Activated T-cell treated with anti-CD3 and anti-CD28 coated beads, Interleukin-2, amount 50 U/mL, for 4 hours (primary cell): ENCODE measurements around the gene DMWD. TPM values are rescaled to one million over a fixed set of nuclear protein-coding genes. Genes with fewer than 3 reads are reported as not detected.

Experiments used
- ATAC-seq, 2 donors: fragments of 200-7000 bp; cut with Tn5 transposase; one replicate each; pipeline ENCODE4 v1.10.0; 2021
- DNase-seq: peaks from one replicate; pipeline ENCODE4 v3.0.0-alpha.2; 2020
- H3K27me3 Mint-ChIP-seq: one replicate; pipeline ENCODE4 v1.8.0; 2021; ENCODE audit warnings: low read depth, mixed read lengths
- H3K36me3 Mint-ChIP-seq: one replicate; pipeline ENCODE4 v1.8.0; 2022; ENCODE audit warnings: mixed read lengths; ENCODE audit not compliant: insufficient read depth
- H3K4me1 Mint-ChIP-seq: one replicate; pipeline ENCODE4 v1.8.0; 2021; ENCODE audit warnings: low read depth, mixed read lengths
- H3K4me3 Mint-ChIP-seq: one replicate; pipeline ENCODE4 v1.8.0; 2021; ENCODE audit warnings: mild to moderate bottlenecking, moderate library complexity, mixed read lengths
- H3K9me3 Mint-ChIP-seq: one replicate; pipeline ENCODE4 v1.8.0; 2021; ENCODE audit warnings: mixed read lengths
- total RNA-seq, 3 donors: library from RNA; stranded (reverse); gene quantifications; one replicate each; pipeline ENCODE4 v1.2.1, GENCODE V29; 2021

The DMWD gene
- total RNA-seq, 3 donors from 2014 or later = 53.3 to 60.5 (median 54.2) TPM

- ATAC-seq (no peak), DNase-seq (no peak)
- Mint-ChIP-seq H3K27me3 (peaks cover 6% of the 10 kb centered on the region), H3K9me3 (no peaks in the 10 kb centered on the region), H3K4me3 (no peak overlapping the region), H3K4me1 (peaks cover 6% of the 10 kb centered on the region), H3K36me3 (peaks cover 33% of the 10 kb centered on the region)
Observed at GRCh38 chr19:45785781-45786532, 6.7 kb downstream of the DMWD start.

GRCh38 chr19:45785097-45785496 is 7.5 kb downstream of the DMWD start:
- DNase-seq = no peak
- no peak overlapping the region for H3K4me3 Mint-ChIP-seq

GRCh38 chr19:45784096-45784495 is 8.5 kb downstream of the DMWD start:
- H3K27me3 Mint-ChIP-seq = peaks cover 22% of the 10 kb centered on the region
- ATAC-seq = no peak
- H3K9me3 Mint-ChIP-seq = no peaks in the 10 kb centered on the region
- DNase-seq = no peak
- H3K4me3 Mint-ChIP-seq = no peak overlapping the region
- H3K4me1 Mint-ChIP-seq = peaks cover 8% of the 10 kb centered on the region
- peaks cover 29% of the 10 kb centered on the region for H3K36me3 Mint-ChIP-seq

More at GRCh38 chr19:45785097-45785496, 7.5 kb downstream of the DMWD start:
- H3K36me3 Mint-ChIP-seq = peaks cover 31% of the 10 kb centered on the region
- H3K9me3 Mint-ChIP-seq = no peaks in the 10 kb centered on the region
- H3K4me1 Mint-ChIP-seq = no peaks in the 10 kb centered on the region
- ATAC-seq = no peak
- H3K27me3 Mint-ChIP-seq = peaks cover 12% of the 10 kb centered on the region

GRCh38 chr19:45782820-45783785 is 9.5 kb downstream of the DMWD start:
- Mint-ChIP-seq H3K4me3 (no peak overlapping the region), H3K27me3 (peaks cover 27% of the 10 kb centered on the region), H3K4me1 (peaks cover 17% of the 10 kb centered on the region), H3K36me3 (peaks cover 21% of the 10 kb centered on the region), H3K9me3 (no peaks in the 10 kb centered on the region)
- DNase-seq (no peak), ATAC-seq (no peak)

DNA sequence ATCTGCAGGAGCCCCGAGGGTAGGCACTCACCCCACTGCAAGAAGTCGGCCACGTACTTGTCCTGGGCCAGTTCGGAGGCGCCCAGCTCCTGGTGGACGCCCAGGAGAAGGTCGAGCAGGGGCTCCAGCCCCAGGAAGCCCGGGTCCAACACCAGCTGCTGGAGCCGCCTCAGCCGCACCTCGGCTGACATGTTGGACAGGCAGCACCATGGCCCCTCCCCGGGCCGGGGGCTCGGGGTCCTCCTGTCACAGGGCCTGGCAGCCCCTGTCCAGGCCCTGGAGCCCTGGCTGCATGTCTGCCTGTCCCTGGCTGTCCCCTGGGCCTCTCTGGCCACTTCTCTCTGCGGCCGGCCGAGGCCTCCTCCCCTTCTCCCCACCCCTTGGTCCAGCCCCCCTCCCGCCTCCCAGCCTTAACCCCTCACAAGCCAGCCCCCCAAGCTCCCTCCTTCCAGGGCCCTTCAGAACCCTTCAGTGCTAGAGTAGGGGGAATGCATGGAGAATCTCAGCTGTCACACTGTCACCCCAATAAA is 10.4 kb downstream of the DMWD start, which contains the start of gene DMPK:
TSS of gene DMPK (minus strand) at position 329 of the 530 bp plus-strand sequence. CDS start at position 191, 138 bp downstream.
- peaks cover 17% of the 10 kb centered on the region for H3K36me3 Mint-ChIP-seq
- ATAC-seq (no peak), DNase-seq (no peak)
- peaks cover 32% of the 10 kb centered on the region for H3K27me3 Mint-ChIP-seq
- H3K4me1 Mint-ChIP-seq = peaks cover 17% of the 10 kb centered on the region
- no peak within 1 kb of the TSS for H3K4me3 Mint-ChIP-seq
- no peaks in the 10 kb centered on the region for H3K9me3 Mint-ChIP-seq

GRCh38 chr19:45781214-45782161 is 11.2 kb downstream of the DMWD start:
- no peak for DNase-seq
- Mint-ChIP-seq H3K27me3 (peaks cover 35% of the 10 kb centered on the region), H3K36me3 (peaks cover 17% of the 10 kb centered on the region), H3K4me3 (no peak overlapping the region), H3K4me1 (peaks cover 17% of the 10 kb centered on the region), H3K9me3 (no peaks in the 10 kb centered on the region)
- no peak for ATAC-seq

GRCh38 chr19:45780448-45781213 is 12.0 kb downstream of the DMWD start:
- no peaks in the 10 kb centered on the region for H3K9me3 Mint-ChIP-seq
- no peak for ATAC-seq
- H3K4me3 Mint-ChIP-seq = no peak overlapping the region
- peaks cover 14% of the 10 kb centered on the region for H3K36me3 Mint-ChIP-seq
- no peak for DNase-seq
- peaks cover 35% of the 10 kb centered on the region for H3K27me3 Mint-ChIP-seq
- peaks cover 17% of the 10 kb centered on the region for H3K4me1 Mint-ChIP-seq

DNA sequence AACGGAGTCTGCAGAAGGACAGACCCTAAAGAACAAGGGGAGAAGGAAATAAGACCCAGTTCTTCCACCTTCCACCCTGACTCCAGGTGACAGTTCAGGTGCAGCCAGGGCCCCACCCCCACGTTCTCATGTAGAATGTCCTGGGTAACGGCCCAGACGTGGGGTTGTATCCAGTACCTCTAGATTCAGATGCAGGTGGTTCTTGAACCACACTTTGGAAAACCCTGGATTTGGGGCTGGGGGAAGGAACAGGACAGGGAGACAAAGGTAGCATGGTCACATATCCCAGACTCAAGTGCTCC is 12.5 kb downstream of the DMWD start:
- no peak for ATAC-seq
- no peak overlapping the region for H3K4me3 Mint-ChIP-seq

DNA sequence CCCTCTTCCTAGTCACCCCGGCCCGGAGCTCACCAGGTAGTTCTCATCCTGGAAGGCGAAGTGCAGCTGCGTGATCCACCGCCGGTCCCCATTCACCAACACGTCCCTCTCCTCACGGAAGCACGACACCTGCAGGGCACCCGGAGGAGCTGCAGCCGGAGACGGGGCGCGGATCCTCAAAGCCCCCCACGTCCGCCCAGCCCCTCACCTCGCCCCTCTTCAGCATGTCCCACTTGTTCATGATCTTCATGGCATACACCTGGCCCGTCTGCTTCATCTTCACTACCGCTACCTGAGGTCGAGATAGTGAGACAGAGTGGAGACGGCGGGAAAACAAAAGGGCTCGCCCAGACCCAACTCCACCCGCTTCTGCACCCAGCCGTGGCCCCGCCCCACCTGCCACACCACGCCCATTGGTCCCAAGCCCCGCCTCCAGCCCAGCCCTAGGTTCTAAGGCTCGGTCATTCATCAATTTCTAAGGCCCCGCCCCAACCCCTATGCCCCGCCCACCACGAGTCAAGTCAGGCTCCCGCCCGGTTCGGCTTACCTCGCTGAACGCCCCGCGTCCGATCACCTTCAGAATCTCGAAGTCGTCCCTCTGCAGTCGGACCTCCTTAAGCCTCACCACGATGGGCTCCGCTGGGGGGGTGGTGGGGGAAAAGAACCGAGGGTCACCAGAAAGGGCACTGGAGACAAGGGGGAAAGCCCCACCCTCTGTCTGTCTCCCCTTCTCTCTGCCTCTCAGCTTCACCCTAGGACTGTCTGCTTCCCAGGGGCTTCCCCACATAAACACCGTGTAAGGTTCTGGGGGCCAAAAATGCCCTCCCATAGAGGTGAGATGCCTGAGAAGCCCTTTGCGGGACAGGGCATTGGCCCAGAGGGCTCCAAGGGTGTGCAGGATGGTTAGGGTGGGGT is 13.2 kb downstream of the DMWD start:
- peaks cover 17% of the 10 kb centered on the region for H3K4me1 Mint-ChIP-seq
- peak overlapping the region; percentile 73 for H3K4me3 Mint-ChIP-seq
- peaks cover 10% of the 10 kb centered on the region for H3K36me3 Mint-ChIP-seq
- ATAC-seq = peak; percentile 96 to 98
- H3K27me3 Mint-ChIP-seq = peaks cover 35% of the 10 kb centered on the region
- H3K9me3 Mint-ChIP-seq = no peaks in the 10 kb centered on the region
- peak; percentile 81 for DNase-seq

More for the DNA sequence above, 12.5 kb downstream of the DMWD start:
- peaks cover 17% of the 10 kb centered on the region for H3K4me1 Mint-ChIP-seq
- DNase-seq = no peak
- peaks cover 11% of the 10 kb centered on the region for H3K36me3 Mint-ChIP-seq
- no peaks in the 10 kb centered on the region for H3K9me3 Mint-ChIP-seq
- peaks cover 35% of the 10 kb centered on the region for H3K27me3 Mint-ChIP-seq

- no peak overlapping the region for H3K4me3 Mint-ChIP-seq
- peaks cover 17% of the 10 kb centered on the region for H3K4me1 Mint-ChIP-seq
- DNase-seq (no peak), ATAC-seq (no peak)
- peaks cover 33% of the 10 kb centered on the region for H3K27me3 Mint-ChIP-seq
- H3K36me3 Mint-ChIP-seq = peaks cover 7% of the 10 kb centered on the region
- no peaks in the 10 kb centered on the region for H3K9me3 Mint-ChIP-seq
Observed at GRCh38 chr19:45778010-45778661, 14.5 kb downstream of the DMWD start.

DNA sequence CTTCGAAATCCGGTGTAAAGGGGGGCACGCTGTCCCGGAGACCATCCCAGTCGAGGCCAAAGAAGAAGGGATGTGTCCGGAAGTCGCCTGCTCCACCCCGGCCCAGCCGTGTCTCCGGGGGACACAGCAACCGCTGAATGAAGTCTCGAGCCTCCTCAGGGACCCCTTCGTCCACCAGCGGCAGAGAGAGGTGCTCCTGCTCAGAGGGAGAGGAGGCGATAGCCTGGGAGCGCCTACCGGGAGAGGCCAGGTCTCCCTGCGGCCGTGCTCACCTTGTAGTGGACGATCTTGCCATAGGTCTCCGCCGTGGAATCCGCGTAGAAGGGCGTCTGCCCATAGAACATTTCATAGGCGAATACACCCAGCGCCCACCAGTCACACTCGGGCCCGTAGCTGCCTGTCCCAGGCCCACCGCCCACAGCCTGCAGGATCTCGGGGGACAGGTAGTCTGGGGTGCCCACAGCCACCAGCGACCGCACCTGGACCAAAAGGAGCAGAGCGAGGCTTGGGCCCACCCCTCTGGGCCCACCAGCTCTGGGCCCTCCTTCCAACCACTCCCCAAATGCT is 15.2 kb downstream of the DMWD start:
- Mint-ChIP-seq H3K4me3 (no peak overlapping the region), H3K9me3 (no peaks in the 10 kb centered on the region), H3K4me1 (peaks cover 17% of the 10 kb centered on the region), H3K27me3 (peaks cover 33% of the 10 kb centered on the region), H3K36me3 (peaks cover 7% of the 10 kb centered on the region)
- DNase-seq (no peak), ATAC-seq (no peak)

DNA sequence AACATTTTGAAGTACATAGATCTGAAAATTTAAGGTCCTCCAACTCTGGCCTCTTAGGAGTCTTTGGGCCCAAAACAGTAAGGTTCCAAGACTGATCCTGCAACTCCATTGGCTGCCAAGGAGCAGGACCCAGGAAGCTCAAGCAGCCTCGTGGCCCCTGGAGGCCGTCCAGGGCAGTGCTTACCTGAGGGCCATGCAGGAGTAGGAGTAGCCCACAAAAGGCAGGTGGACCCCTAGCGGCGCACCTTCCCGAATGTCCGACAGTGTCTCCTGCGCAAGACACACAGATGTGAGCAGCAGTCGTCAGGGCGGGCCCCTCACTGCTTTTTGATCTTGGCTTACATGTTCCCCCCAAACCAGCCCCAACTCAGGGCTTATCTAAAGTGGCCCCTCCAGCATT is 17.9 kb downstream of the DMWD start:
- Mint-ChIP-seq H3K36me3 (peaks cover 7% of the 10 kb centered on the region), H3K27me3 (peaks cover 21% of the 10 kb centered on the region), H3K4me1 (peaks cover 23% of the 10 kb centered on the region), H3K4me3 (no peak overlapping the region), H3K9me3 (no peaks in the 10 kb centered on the region)
- DNase-seq (no peak), ATAC-seq (no peak)
